H1 (cell line): ENCODE data around the gene POLR3GL. TPM values are rescaled to one million over a fixed set of nuclear protein-coding genes. Genes with fewer than 3 reads are reported as not detected.

ENCODE experiments used
- CTCF ChIA-PET: fragments of 300-600 bp; sonication (Branson Sonifier 250); formaldehyde crosslinking; loops from one replicate; lab custom pipeline; 2021; ENCODE audit not compliant: partially characterized antibody; lab: Charles Lee
- POLR2A ChIA-PET: fragments of 300-600 bp; sonication (Branson Sonifier 250); formaldehyde crosslinking; loops from one replicate; lab custom pipeline; 2021; ENCODE audit warnings: inconsistent platforms; ENCODE audit not compliant: partially characterized antibody; lab: Charles Lee
- DNase-seq, 2 experiments: peaks; one replicate each; pipeline versions ENCODE4 v3.0.0 to v3.0.0-alpha.2; 2010 to 2022; ENCODE audit warnings: low spot score in 2 of 2, low read depth in 1 of 2, mixed read lengths in 1 of 2
- FAIRE-seq: peaks from 2 replicates; lab custom pipeline; 2011; peaks lifted over from hg19 to GRCh38; lab: Jason Lieb, UNC
- H2AFZ ChIP-seq: 2 replicates; pipeline ENCODE4 v1.8.1; 2012; ENCODE audit warnings: low read length, inconsistent platforms
- H2AK5ac ChIP-seq: 2 replicates; pipeline ENCODE4 v1.6.1; 2013; ENCODE audit warnings: low read depth, low read length
- H2BK120ac ChIP-seq: replicated peaks from 2 replicates; pipeline ENCODE3; 2013; ENCODE audit warnings: low read depth, low read length, inconsistent platforms
- H2BK12ac ChIP-seq: 2 replicates; pipeline ENCODE4 v1.6.1; 2013; ENCODE audit warnings: low read depth, low read length
- H2BK15ac ChIP-seq: 2 replicates; pipeline ENCODE4 v1.6.1; 2013; ENCODE audit warnings: low read length
- H2BK20ac ChIP-seq: 2 replicates; pipeline ENCODE4 v1.6.1; 2013; ENCODE audit warnings: low read length
- H2BK5ac ChIP-seq: 2 replicates; pipeline ENCODE4 v1.6.1; 2013; ENCODE audit warnings: low read depth, low read length
- H3K14ac ChIP-seq: 2 replicates; pipeline ENCODE4 v1.6.1; 2013; ENCODE audit warnings: inconsistent platforms; ENCODE audit not compliant: insufficient read length
- H3K18ac ChIP-seq: 2 replicates; pipeline ENCODE4 v1.6.1; 2013; ENCODE audit warnings: low read length; ENCODE audit errors: extremely low read depth
- H3K23ac ChIP-seq: 2 replicates; pipeline ENCODE4 v1.6.1; 2013; ENCODE audit warnings: inconsistent platforms; ENCODE audit not compliant: insufficient read length
- H3K23me2 ChIP-seq: 2 replicates; pipeline ENCODE4 v1.6.1; 2013; ENCODE audit warnings: low read depth, low read length
- H3K27ac ChIP-seq: 2 replicates; pipeline ENCODE4 v1.6.1; 2011; ENCODE audit warnings: low read depth, low read length, inconsistent platforms
- H3K27me3 ChIP-seq, 4 experiments: replicated peaks in 1 of 4; 1 replicate in 1 of 4; 2 replicates in 3 of 4; pipeline versions ENCODE4 v1.6.1 to v1.8.1; 2011 to 2013; ENCODE audit warnings: low read length in 3 of 4, mild to moderate bottlenecking in 3 of 4, inconsistent platforms in 2 of 4, mixed read lengths in 2 of 4, moderate library complexity in 1 of 4; ENCODE audit not compliant: control insufficient read depth in 3 of 4, insufficient read depth in 3 of 4; ENCODE audit errors: extremely low read depth in 1 of 4
- H3K36me3 ChIP-seq, 4 experiments: 2 replicates each; pipeline versions ENCODE4 v1.6.1 to v1.8.1; 2011 to 2013; ENCODE audit warnings: mild to moderate bottlenecking in 4 of 4, low read length in 3 of 4, moderate library complexity in 2 of 4, control low read depth in 1 of 4, inconsistent platforms in 1 of 4; ENCODE audit not compliant: insufficient read depth in 4 of 4, control insufficient read depth in 2 of 4
- H3K4ac ChIP-seq: replicated peaks from 2 replicates; pipeline ENCODE3; 2013; ENCODE audit warnings: low read length, low read depth, mixed read lengths, inconsistent platforms; ENCODE audit not compliant: insufficient read length
- H3K4me1 ChIP-seq, 4 experiments: replicated peaks in 1 of 4; 1 replicate in 1 of 4; 2 replicates in 3 of 4; pipeline versions ENCODE4 v1.6.1 to v1.8.1; 2011 to 2013; ENCODE audit warnings: low read length in 3 of 4, inconsistent platforms in 2 of 4, mixed read lengths in 1 of 4; ENCODE audit not compliant: insufficient read depth in 4 of 4, control insufficient read depth in 3 of 4
- H3K4me2 ChIP-seq, 2 experiments: 2 replicates each; pipeline versions ENCODE4 v1.6.1 to v1.8.1; 2011 to 2013; ENCODE audit warnings: low read depth in 2 of 2, low read length in 2 of 2, control low read depth in 1 of 2, inconsistent platforms in 1 of 2, mild to moderate bottlenecking in 1 of 2; ENCODE audit not compliant: insufficient read depth in 1 of 2
- H3K4me3 ChIP-seq, 4 experiments: fragments of 200-600, 300-600 bp in 1 of 4; sonication (generic), shearing (Covaris generic), sonication (Bioruptor Twin) in 1 of 4; 2 replicates each; pipeline versions ENCODE4 v1.5.1 to v1.8.1; 2011 to 2016; ENCODE audit warnings: low read length in 4 of 4, low read depth in 3 of 4, control low read depth in 2 of 4, inconsistent platforms in 2 of 4, mild to moderate bottlenecking in 2 of 4, mixed read lengths in 1 of 4, moderate library complexity in 1 of 4; ENCODE audit not compliant: insufficient read depth in 2 of 4; ENCODE audit errors: extremely low read depth in 1 of 4
- H3K56ac ChIP-seq: replicated peaks from 2 replicates; pipeline ENCODE3; 2013; ENCODE audit warnings: low read depth, mild to moderate bottlenecking, mixed read lengths, low read length, inconsistent platforms; ENCODE audit not compliant: insufficient read length
- H3K79me1 ChIP-seq: 2 replicates; pipeline ENCODE4 v1.6.1; 2013; ENCODE audit warnings: low read depth, low read length, control low read depth
- H3K79me2 ChIP-seq, 2 experiments: 2 replicates each; pipeline versions ENCODE4 v1.6.1 to v1.8.1; 2012 to 2013; ENCODE audit warnings: low read length in 2 of 2, mild to moderate bottlenecking in 2 of 2, inconsistent platforms in 1 of 2; ENCODE audit not compliant: insufficient read depth in 2 of 2, control insufficient read depth in 1 of 2
- H3K9ac ChIP-seq, 4 experiments: replicated peaks in 1 of 4; 1 replicate in 1 of 4; 2 replicates in 3 of 4; pipeline versions ENCODE4 v1.6.1 to v1.8.1; 2011 to 2013; ENCODE audit warnings: low read depth in 3 of 4, low read length in 3 of 4, control low read depth in 2 of 4, mild to moderate bottlenecking in 2 of 4, moderate library complexity in 2 of 4, inconsistent platforms in 1 of 4; ENCODE audit errors: extremely low read depth in 1 of 4
- H3K9me3 ChIP-seq, 2 experiments: 2 replicates each; pipeline versions ENCODE4 v1.6.1 to v1.8.1; 2012 to 2013; ENCODE audit warnings: mild to moderate bottlenecking in 2 of 2, moderate library complexity in 2 of 2, control low read depth in 1 of 2, inconsistent platforms in 1 of 2, low read depth in 1 of 2, low read length in 1 of 2, mixed read lengths in 1 of 2; ENCODE audit not compliant: insufficient read depth in 2 of 2
- H4K20me1 ChIP-seq, 2 experiments: replicated peaks in 1 of 2; 2 replicates each; pipeline versions ENCODE3 to v1.8.1; 2011 to 2013; ENCODE audit warnings: inconsistent platforms in 2 of 2, low read length in 2 of 2, mild to moderate bottlenecking in 1 of 2; ENCODE audit not compliant: insufficient read depth in 2 of 2, control insufficient read depth in 1 of 2
- H4K5ac ChIP-seq: 2 replicates; pipeline ENCODE4 v1.6.1; 2013; ENCODE audit warnings: low read length, low read depth, mixed read lengths, inconsistent platforms; ENCODE audit not compliant: insufficient read length
- H4K8ac ChIP-seq: 2 replicates; pipeline ENCODE4 v1.8.0; 2013; ENCODE audit warnings: mild to moderate bottlenecking, moderate library complexity, low read length, inconsistent platforms; ENCODE audit not compliant: insufficient read depth; ENCODE audit errors: extremely low read depth
- H4K91ac ChIP-seq: replicated peaks from 2 replicates; pipeline ENCODE3; 2013; ENCODE audit warnings: low read length, mixed read lengths, inconsistent platforms; ENCODE audit not compliant: insufficient read length
- BCL11A ChIP-seq, 2 experiments: IDR thresholded peaks; one replicate each; pipeline ENCODE4 v1.6.1; 2011; ENCODE audit warnings: low read depth in 2 of 2, low read length in 2 of 2, mild to moderate bottlenecking in 2 of 2
- EZH2 ChIP-seq: fragments of 200-600 bp; sonication (generic); IDR thresholded peaks from 2 replicates; pipeline ENCODE4 v1.7.1; 2012; ENCODE audit warnings: low read depth, mild to moderate bottlenecking, moderate library complexity, low read length, inconsistent platforms; ENCODE audit not compliant: severe bottlenecking
- JUND ChIP-seq: IDR thresholded peaks from 2 replicates; pipeline ENCODE4 v1.6.1; 2011; ENCODE audit warnings: mild to moderate bottlenecking, improper control_type of control experiment, low read length
- MAFK ChIP-seq: IDR thresholded peaks from 2 replicates; pipeline ENCODE4 v1.6.1; 2012; ENCODE audit warnings: low read depth, mild to moderate bottlenecking, improper control_type of control experiment, low read length
- MAX ChIP-seq: IDR thresholded peaks from 2 replicates; pipeline ENCODE4 v1.6.1; 2012; ENCODE audit warnings: inconsistent platforms
- PHF8 ChIP-seq: fragments of 200-600 bp; sonication (generic); conservative IDR thresholded peaks from 2 replicates; pipeline ENCODE4 v1.7.1; 2012; ENCODE audit warnings: low read depth, mild to moderate bottlenecking, inconsistent platforms, low read length, moderate library complexity
- POLR2AphosphoS5 ChIP-seq: IDR thresholded peaks from 2 replicates; pipeline ENCODE4 v1.6.1; 2011; ENCODE audit warnings: low read depth, low read length
- RXRA ChIP-seq: IDR thresholded peaks from 2 replicates; pipeline ENCODE4 v1.6.1; 2011; ENCODE audit warnings: low read depth, mild to moderate bottlenecking, low read length, moderate library complexity; ENCODE audit not compliant: insufficient read depth
- SP2 ChIP-seq: IDR thresholded peaks from 2 replicates; pipeline ENCODE4 v1.6.1; 2012; ENCODE audit warnings: mild to moderate bottlenecking, low read length, inconsistent platforms
- TAF7 ChIP-seq: optimal IDR thresholded peaks from 2 replicates; pipeline ENCODE3; 2011; ENCODE audit warnings: low read depth, mild to moderate bottlenecking, inconsistent platforms, low read length, moderate library complexity, borderline replicate concordance
- YY1 ChIP-seq: IDR thresholded peaks from 2 replicates; pipeline ENCODE4 v1.6.1; 2011; ENCODE audit warnings: low read depth, mild to moderate bottlenecking, low read length
- ZNF274 ChIP-seq: IDR thresholded peaks from 2 replicates; pipeline ENCODE4 v1.7.0; 2012; ENCODE audit warnings: low read length, borderline replicate concordance; ENCODE audit errors: extremely low read depth
- WGBS, 2 experiments: shearing (Covaris generic) in 1 of 2; methylation state at CpG; one replicate each; pipeline versions ENCODE4 v1.1.6 to v1.1.7; 2013 to 2015; ENCODE audit warnings: low lambda C conversion rate in 2 of 2, mixed read lengths in 2 of 2, inconsistent platforms in 1 of 2, low coverage in 1 of 2, missing lambda C conversion rate in 1 of 2; ENCODE audit not compliant: insufficient replicate concordance in 2 of 2, insufficient coverage in 1 of 2, insufficient read length in 1 of 2; ENCODE audit errors: extremely low coverage in 1 of 2, missing lambda C conversion rate in 1 of 2; 5-methylcytosine and 5-hydroxymethylcytosine counted together
- polyA plus RNA-seq, 7 experiments: library from polyadenylated mRNA; depleted of rRNA in 3 of 7; stranded (reverse) in 5 of 7; unstranded in 2 of 7; fragments of >200 nt in 5 of 7; fragments of 200-250 nt in 2 of 7; gene quantifications; 1 replicate in 5 of 7; 2 replicates in 1 of 7; 4 replicates in 1 of 7; pipeline versions ENCODE4 v1.2.1 to v1.2.3, GENCODE V29; 2011 to 2013; ENCODE audit warnings: missing spikeins in 2 of 7, mixed read lengths in 2 of 7
- total RNA-seq: library from RNA; stranded (reverse); fragmentation: NEBNext Ultra II Directional; extraction: Animal tissue kit (Norgen Biotek cat#: 25700); gene quantifications from 2 replicates; pipeline ENCODE4 v1.2.1, GENCODE V29; 2021

The POLR3GL gene
- total and polyA plus RNA-seq, 2 of the 8 experiments (the other 6 are each of a cell fraction or from before 2014, with no cell fraction given), result 3.1 to 3.9 TPM

GRCh38 chr1:145983960-145984830 is 19.7 kb downstream of the POLR3GL start:
- Histone ChIP-seq H3K4me3 (no peak overlapping the region), H3K27ac (no peak overlapping the region), H3K9ac (no peak overlapping the region), H3K79me1 (no peaks in the 10 kb centered on the region), H3K18ac (no peak overlapping the region), H2BK12ac (no peak overlapping the region), H3K79me2 (no peaks in the 10 kb centered on the region), H2BK15ac (no peak overlapping the region), H3K23ac (no peak overlapping the region), H3K4me2 (no peak overlapping the region), H2AFZ (no peak overlapping the region), H4K8ac (no peak overlapping the region), H4K20me1 (no peaks in the 10 kb centered on the region), H3K36me3 (no peaks in the 10 kb centered on the region), H4K5ac (no peak overlapping the region), H2BK120ac (no peak overlapping the region), H2BK20ac (no peak overlapping the region), H3K14ac (no peak overlapping the region), H3K9me3 (no peaks in the 10 kb centered on the region), H3K4ac (no peak overlapping the region), H3K4me1 (peaks cover 0 to 11% (median 8%) of the 10 kb centered on the region in 4 experiments; a peak in 6 of 7 replicates), H4K91ac (no peak overlapping the region), H2BK5ac (no peak overlapping the region), H3K27me3 (no peaks in the 10 kb centered on the region), H3K23me2 (no peaks in the 10 kb centered on the region), H3K56ac (no peak overlapping the region), H2AK5ac (no peak overlapping the region)
- POLR2A ChIA-PET, result interaction anchor here (0.6 to 13.7 kb wide), 2 partner anchors 9 to 68 kb away, joined by 3 to 218 read pairs; partner anchors contain the start of gene TXNIP
- DNase-seq (no peak), FAIRE-seq (no peak)
- CTCF ChIA-PET, result interaction anchor here (0.8 to 2.2 kb wide), 5 partner anchors 14 to 41 kb away, joined by 3 to 6 read pairs (median 3); partner anchors contain the start of genes ANKRD34A and POLR3GL
- 90% methylated on average over 12 of the region's 12 CpGs; no CpG with 5 or more reads in 1 of the 2 experiments for WGBS, 2 experiments
- no peak for TF ChIP-seq JUND
- no peak for TF ChIP-seq YY1
- no peak for TF ChIP-seq ZNF274
- no peak for TF ChIP-seq POLR2AphosphoS5
- TF ChIP-seq PHF8, result no peak
- no peak for TF ChIP-seq RXRA
- TF ChIP-seq BCL11A (IDR thresholded peaks at IDR 0.05; ENCODE audit: low read depth in 2 of 2, low read length in 2 of 2), result no peak
- no peak for TF ChIP-seq TAF7
- no peak for TF ChIP-seq MAFK
- no peak for TF ChIP-seq MAX
- TF ChIP-seq EZH2, result no peak
- TF ChIP-seq SP2, result no peak
